ENCODE measurements around the gene DAPK2. TPM values are rescaled to one million over a fixed set of nuclear protein-coding genes. Genes with fewer than 3 reads are reported as not detected.

The DAPK2 gene
- polyA plus RNA-seq (2013) = 2.2 and 2.3 TPM in 2 replicates

DNA sequence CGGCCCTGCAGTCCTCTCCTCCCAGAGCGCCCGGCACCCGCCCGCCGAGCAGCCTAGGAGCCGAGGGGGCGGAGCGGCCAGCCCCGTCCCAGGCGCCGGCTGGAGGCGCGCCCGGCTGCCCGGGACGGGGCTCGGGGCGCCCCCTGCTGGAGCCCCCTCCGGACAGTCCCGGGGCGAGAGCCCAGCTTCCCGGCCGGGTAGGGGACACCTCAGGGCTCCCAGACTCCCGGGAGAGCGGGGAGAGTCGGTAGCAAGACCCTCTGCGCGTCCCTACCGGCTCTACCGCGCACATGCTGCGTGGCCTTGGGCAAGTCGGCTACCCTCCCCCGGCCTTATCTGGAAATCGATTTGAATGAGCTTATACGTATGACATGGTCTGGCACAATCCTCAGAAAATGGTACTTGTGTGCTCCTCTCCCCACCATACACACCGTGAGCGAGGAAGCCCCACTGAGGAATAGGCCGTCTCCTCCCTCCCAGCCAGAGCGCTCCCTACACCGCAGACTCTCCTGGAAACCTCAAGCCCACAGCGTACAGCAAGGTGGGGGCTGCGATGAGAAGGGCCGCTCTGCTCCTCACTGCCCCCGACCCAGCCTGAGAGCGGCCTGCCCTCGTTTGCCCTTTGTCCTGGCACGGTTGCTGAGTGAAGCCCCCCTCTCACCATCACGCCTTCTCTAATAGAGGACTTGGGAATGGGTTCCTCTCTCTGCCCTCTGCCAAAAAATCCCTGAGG lies at the start of gene DAPK2:
TSS of gene DAPK2 (minus strand) at position 65 of the 733 bp plus-strand sequence. CDS start 6,224 bp downstream, outside the sequence.
- peaks cover 3% of the 10 kb centered on the region for H3K27me3 ChIP-seq (ENCODE audit: insufficient read depth, low read length)
- peak within 1 kb of the TSS; percentile 59 for H3K4me2 ChIP-seq (ENCODE audit: low read length)
- H4K8ac ChIP-seq (ENCODE audit: low read depth, low read length) = peak within 1 kb of the TSS; percentile 20
- H3K9ac ChIP-seq (ENCODE audit: low read length) = peak within 1 kb of the TSS; percentile 1
- WGBS (ENCODE audit: extremely low coverage, insufficient coverage, insufficient read length) = no CpG with 5 or more reads among the region's 50 CpGs
- H2BK5ac ChIP-seq (ENCODE audit: low read depth, low read length, poor library complexity) = no peak within 1 kb of the TSS
- H3K23ac ChIP-seq (ENCODE audit: low read length) = no peak within 1 kb of the TSS
- peak within 1 kb of the TSS; percentile 13 for H3K4ac ChIP-seq (ENCODE audit: low read depth, low read length)
- H3K18ac ChIP-seq (ENCODE audit: low read length) = peak within 1 kb of the TSS; percentile 30
- no peaks in the 10 kb centered on the region for H3K79me2 ChIP-seq (ENCODE audit: control insufficient read depth, insufficient read depth, low read length, poor library complexity)
- peak within 1 kb of the TSS; percentile 48 for H4K91ac ChIP-seq (ENCODE audit: low read depth, low read length)
- peak within 1 kb of the TSS; percentile 72 for H3K4me3 ChIP-seq (ENCODE audit: low read depth, low read length)
- H2AK5ac ChIP-seq (ENCODE audit: low read length) = no peak within 1 kb of the TSS
- H4K12ac ChIP-seq (ENCODE audit: low read depth, low read length) = no peak within 1 kb of the TSS
- peaks cover 4 to 17% of the 10 kb centered on the region in 2 experiments for H3K4me1 ChIP-seq (ENCODE audit: control insufficient read depth in 1 of 2, insufficient read depth in 2 of 2, low read length in 2 of 2)
- peak within 1 kb of the TSS; percentile 58 for H2BK12ac ChIP-seq (ENCODE audit: low read length)
- peak; percentile 51 to 73 for DNase-seq
- H2BK120ac ChIP-seq (ENCODE audit: insufficient read depth, low read length, poor library complexity) = peak within 1 kb of the TSS; percentile 56
- H3K79me1 ChIP-seq (ENCODE audit: low read length) = peaks cover 6% of the 10 kb centered on the region
- H3K36me3 ChIP-seq (ENCODE audit: control insufficient read depth in 1 of 2, insufficient read depth in 2 of 2, low read length in 2 of 2) = no peaks in the 10 kb centered on the region
- peak within 1 kb of the TSS; percentile 54 for H2AFZ ChIP-seq (ENCODE audit: insufficient read depth, low read length, poor library complexity)
- peaks cover 3% of the 10 kb centered on the region for H3K9me3 ChIP-seq (ENCODE audit: insufficient read depth, low read depth, low read length)
- H3K27ac ChIP-seq (ENCODE audit: low read depth, low read length) = no peak within 1 kb of the TSS
- H3K14ac ChIP-seq (ENCODE audit: low read length) = peak within 1 kb of the TSS; percentile 28

DNA sequence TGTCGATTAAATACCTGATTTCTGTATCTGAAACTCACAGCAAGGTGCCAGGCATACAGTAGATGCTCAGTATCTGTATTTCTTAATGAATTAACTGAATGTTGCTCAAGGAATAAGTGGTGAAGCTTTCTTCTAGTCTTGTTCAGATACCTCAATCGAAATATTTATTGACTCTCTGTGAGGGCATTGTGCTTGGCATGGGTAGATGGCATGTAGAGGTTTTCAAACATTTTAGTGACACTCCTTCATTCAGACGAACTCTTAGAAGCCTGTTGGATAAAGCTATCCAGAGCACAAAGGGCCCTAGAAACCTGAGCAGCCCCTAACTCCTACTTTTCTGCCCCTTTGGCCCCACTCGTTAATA lies 49.1 kb upstream of the DAPK2 start:
- Histone ChIP-seq H4K8ac (ENCODE audit: low read depth, low read length) (peak overlapping the region; percentile 83), H4K91ac (ENCODE audit: low read depth, low read length) (no peak overlapping the region), H2AK5ac (ENCODE audit: low read length) (no peak overlapping the region), H3K27me3 (ENCODE audit: insufficient read depth, low read length) (no peaks in the 10 kb centered on the region), H3K9ac (ENCODE audit: low read length) (no peak overlapping the region), H3K27ac (ENCODE audit: low read depth, low read length) (no peak overlapping the region), H3K79me1 (ENCODE audit: low read length) (no peaks in the 10 kb centered on the region), H3K23ac (ENCODE audit: low read length) (no peak overlapping the region), H3K79me2 (ENCODE audit: control insufficient read depth, insufficient read depth, low read length, poor library complexity) (peaks cover 6% of the 10 kb centered on the region), H3K9me3 (ENCODE audit: insufficient read depth, low read depth, low read length) (no peaks in the 10 kb centered on the region), H3K4me2 (ENCODE audit: low read length) (peak overlapping the region; percentile 65), H3K36me3 (ENCODE audit: control insufficient read depth in 1 of 2, insufficient read depth in 2 of 2, low read length in 2 of 2) (peaks cover 0 to 2% of the 10 kb centered on the region in 2 experiments), H3K4ac (ENCODE audit: low read depth, low read length) (no peak overlapping the region), H2BK5ac (ENCODE audit: low read depth, low read length, poor library complexity) (peak overlapping the region; percentile 16), H3K14ac (ENCODE audit: low read length) (no peak overlapping the region), H3K4me3 (ENCODE audit: low read depth, low read length) (no peak overlapping the region), H3K4me1 (ENCODE audit: control insufficient read depth in 1 of 2, insufficient read depth in 2 of 2, low read length in 2 of 2) (peaks cover 2 to 12% of the 10 kb centered on the region in 2 experiments), H3K18ac (ENCODE audit: low read length) (no peak overlapping the region), H2AFZ (ENCODE audit: insufficient read depth, low read length, poor library complexity) (peak overlapping the region; percentile 62), H2BK120ac (ENCODE audit: insufficient read depth, low read length, poor library complexity) (no peak overlapping the region), H4K12ac (ENCODE audit: low read depth, low read length) (no peak overlapping the region), H2BK12ac (ENCODE audit: low read length) (no peak overlapping the region)
- no CpG with 5 or more reads among the region's 4 CpGs for WGBS (ENCODE audit: extremely low coverage, insufficient coverage, insufficient read length)
- peak in 1 of 2 donors; percentile 6 for DNase-seq

DNA sequence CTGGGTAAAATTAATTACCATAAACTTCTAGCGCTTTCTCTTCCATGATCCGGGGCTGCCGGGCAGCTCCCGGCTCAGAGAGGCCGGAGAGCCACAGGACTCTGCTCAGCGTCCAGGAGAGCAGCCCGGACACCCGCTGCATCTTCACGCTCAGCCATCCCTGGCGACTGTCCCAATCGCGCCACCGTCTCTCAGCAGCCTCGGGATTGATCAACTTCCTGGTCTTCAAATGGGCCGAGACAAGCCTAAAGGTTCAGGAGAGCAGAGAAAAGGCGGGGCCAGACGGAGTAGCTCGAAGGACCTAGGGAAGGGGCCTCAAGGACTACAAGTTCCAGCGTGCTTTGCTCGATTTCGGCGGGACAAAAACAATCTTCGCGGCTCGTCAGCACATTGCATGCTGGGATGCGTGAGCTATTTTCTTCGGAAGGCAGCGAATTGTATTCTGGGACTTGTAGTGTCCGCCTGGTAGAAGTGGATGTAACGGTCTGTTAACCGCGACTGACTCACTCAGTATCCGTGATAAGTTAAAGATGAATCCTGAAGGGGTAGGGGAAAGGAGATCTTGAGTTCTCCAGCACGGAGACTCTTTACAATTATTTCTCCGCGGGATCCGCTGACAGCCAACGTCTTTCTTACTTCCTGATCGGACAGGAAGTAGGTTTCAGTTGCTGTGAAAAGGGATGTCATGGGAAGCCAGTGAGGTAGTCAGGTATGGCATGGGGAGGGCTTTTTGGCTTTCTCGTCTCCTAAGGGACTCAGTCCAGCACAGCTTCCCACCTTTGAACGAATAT lies 47.5 kb upstream of the DAPK2 start, which contains the start of gene CIAO2A:
TSS of gene CIAO2A (minus strand) at position 212 of the 791 bp plus-strand sequence. CDS start at position 142, 70 bp downstream.
- peak within 1 kb of the TSS; percentile 32 for H3K14ac ChIP-seq (ENCODE audit: low read length)
- H3K23ac ChIP-seq (ENCODE audit: low read length) = no peak within 1 kb of the TSS
- peak within 1 kb of the TSS; percentile 17 for H3K18ac ChIP-seq (ENCODE audit: low read length)
- H3K79me2 ChIP-seq (ENCODE audit: control insufficient read depth, insufficient read depth, low read length, poor library complexity) = peaks cover 6% of the 10 kb centered on the region
- peak within 1 kb of the TSS; percentile 34 for H3K4ac ChIP-seq (ENCODE audit: low read depth, low read length)
- peak within 1 kb of the TSS; percentile 44 for H2BK5ac ChIP-seq (ENCODE audit: low read depth, low read length, poor library complexity)
- no peak within 1 kb of the TSS for H2AK5ac ChIP-seq (ENCODE audit: low read length)
- peaks cover 2 to 12% of the 10 kb centered on the region in 2 experiments for H3K4me1 ChIP-seq (ENCODE audit: control insufficient read depth in 1 of 2, insufficient read depth in 2 of 2, low read length in 2 of 2)
- no peaks in the 10 kb centered on the region for H3K27me3 ChIP-seq (ENCODE audit: insufficient read depth, low read length)
- H3K27ac ChIP-seq (ENCODE audit: low read depth, low read length) = peak within 1 kb of the TSS; percentile 61
- WGBS (ENCODE audit: extremely low coverage, insufficient coverage, insufficient read length) = no CpG with 5 or more reads among the region's 41 CpGs
- H3K9ac ChIP-seq (ENCODE audit: low read length) = peak within 1 kb of the TSS; percentile 88
- H3K4me3 ChIP-seq (ENCODE audit: low read depth, low read length) = peak within 1 kb of the TSS; percentile 75
- H4K12ac ChIP-seq (ENCODE audit: low read depth, low read length) = peak within 1 kb of the TSS; percentile 54
- no peak within 1 kb of the TSS for H2BK12ac ChIP-seq (ENCODE audit: low read length)
- peak within 1 kb of the TSS; percentile 21 for H2AFZ ChIP-seq (ENCODE audit: insufficient read depth, low read length, poor library complexity)
- H3K79me1 ChIP-seq (ENCODE audit: low read length) = no peaks in the 10 kb centered on the region
- H3K9me3 ChIP-seq (ENCODE audit: insufficient read depth, low read depth, low read length) = no peaks in the 10 kb centered on the region
- H3K36me3 ChIP-seq (ENCODE audit: control insufficient read depth in 1 of 2, insufficient read depth in 2 of 2, low read length in 2 of 2) = peaks cover 0 to 2% of the 10 kb centered on the region in 2 experiments
- H4K8ac ChIP-seq (ENCODE audit: low read depth, low read length) = peak within 1 kb of the TSS; percentile 87
- peak; percentile 100 for DNase-seq
- no peak within 1 kb of the TSS for H2BK120ac ChIP-seq (ENCODE audit: insufficient read depth, low read length, poor library complexity)
- peak within 1 kb of the TSS; percentile 83 for H3K4me2 ChIP-seq (ENCODE audit: low read length)
- H4K91ac ChIP-seq (ENCODE audit: low read depth, low read length) = peak within 1 kb of the TSS; percentile 73

GRCh38 chr15:64092864-64093626 lies 46.8 kb upstream of the DAPK2 start:
- Histone ChIP-seq H2BK120ac (ENCODE audit: insufficient read depth, low read length, poor library complexity) (no peak overlapping the region), H3K27ac (ENCODE audit: low read depth, low read length) (no peak overlapping the region), H4K91ac (ENCODE audit: low read depth, low read length) (no peak overlapping the region), H3K9ac (ENCODE audit: low read length) (peak overlapping the region; percentile 88), H2BK5ac (ENCODE audit: low read depth, low read length, poor library complexity) (peak overlapping the region; percentile 44), H3K27me3 (ENCODE audit: insufficient read depth, low read length) (no peaks in the 10 kb centered on the region), H3K36me3 (ENCODE audit: control insufficient read depth in 1 of 2, insufficient read depth in 2 of 2, low read length in 2 of 2) (peaks cover 0 to 4% of the 10 kb centered on the region in 2 experiments), H3K23ac (ENCODE audit: low read length) (no peak overlapping the region), H2BK12ac (ENCODE audit: low read length) (no peak overlapping the region), H3K79me1 (ENCODE audit: low read length) (no peaks in the 10 kb centered on the region), H3K14ac (ENCODE audit: low read length) (peak overlapping the region; percentile 16), H3K4me1 (ENCODE audit: control insufficient read depth in 1 of 2, insufficient read depth in 2 of 2, low read length in 2 of 2) (peaks cover 2 to 12% of the 10 kb centered on the region in 2 experiments), H3K18ac (ENCODE audit: low read length) (peak overlapping the region; percentile 17), H3K4me3 (ENCODE audit: low read depth, low read length) (peak overlapping the region; percentile 75), H3K4ac (ENCODE audit: low read depth, low read length) (peak overlapping the region; percentile 1), H2AFZ (ENCODE audit: insufficient read depth, low read length, poor library complexity) (peak overlapping the region; percentile 21), H3K9me3 (ENCODE audit: insufficient read depth, low read depth, low read length) (no peaks in the 10 kb centered on the region), H4K8ac (ENCODE audit: low read depth, low read length) (peak overlapping the region; percentile 55), H4K12ac (ENCODE audit: low read depth, low read length) (peak overlapping the region; percentile 22), H3K79me2 (ENCODE audit: control insufficient read depth, insufficient read depth, low read length, poor library complexity) (peaks cover 6% of the 10 kb centered on the region), H2AK5ac (ENCODE audit: low read length) (no peak overlapping the region), H3K4me2 (ENCODE audit: low read length) (peak overlapping the region; percentile 83)
- DNase-seq = peak in 1 of 2 donors; percentile 33
- WGBS (ENCODE audit: extremely low coverage, insufficient coverage, insufficient read length) = no CpG with 5 or more reads among the region's 22 CpGs
